HG02763 (cell line): ENCODE results near the gene PHC3.
"Not testable (repeated sequence)": the region's sequence is repeated elsewhere in the genome, so short reads cannot be mapped to it uniquely, and the experiment has no call there.

Experiments used
- ATAC-seq: cut with Tn5 transposase; IDR thresholded peaks from one replicate; pipeline ENCODE4 v1.9.1; 2021; ENCODE audit warnings: mild to moderate bottlenecking, moderate library complexity; ENCODE audit not compliant: unreplicated experiment

The PHC3 gene

DNA sequence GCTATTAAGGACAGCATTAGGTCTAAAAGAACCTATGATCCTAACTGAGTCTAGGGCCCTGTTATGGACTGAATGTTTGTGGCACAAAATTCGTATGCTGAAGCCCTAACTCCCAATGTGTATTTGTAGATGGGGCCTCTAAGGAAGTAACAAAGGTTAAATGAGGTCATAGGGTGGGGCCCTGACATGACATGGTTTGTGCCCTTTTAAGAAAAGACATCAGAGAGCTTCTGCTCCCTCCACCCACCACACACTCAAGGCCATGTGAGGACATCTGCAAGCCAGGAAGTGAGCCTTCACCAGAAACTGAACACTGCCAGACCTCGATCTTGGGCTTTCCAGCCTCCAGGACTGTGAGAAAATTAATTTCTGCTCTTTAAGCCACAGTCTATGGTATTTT is 49.2 kb downstream of the PHC3 start:
- ATAC-seq = no peak

DNA sequence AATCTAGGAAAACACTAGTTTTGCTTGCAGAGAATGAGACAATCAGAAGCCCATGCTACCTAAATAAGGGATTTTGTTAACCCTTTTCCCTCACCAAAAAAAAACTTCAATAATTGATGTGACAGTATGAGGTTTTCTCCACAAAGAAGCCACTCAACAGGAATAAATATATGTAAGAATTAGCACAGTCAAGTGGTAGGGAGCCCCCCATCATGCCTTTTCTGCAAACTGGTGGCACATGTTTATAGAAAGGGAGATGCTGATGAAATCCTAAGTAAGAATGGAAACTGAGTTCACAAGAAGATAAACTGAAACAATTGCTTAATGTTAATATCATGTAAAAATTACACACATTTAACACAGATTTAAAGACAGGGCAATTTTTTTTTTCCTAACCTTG is 51.0 kb downstream of the PHC3 start:
- ATAC-seq = no peak

DNA sequence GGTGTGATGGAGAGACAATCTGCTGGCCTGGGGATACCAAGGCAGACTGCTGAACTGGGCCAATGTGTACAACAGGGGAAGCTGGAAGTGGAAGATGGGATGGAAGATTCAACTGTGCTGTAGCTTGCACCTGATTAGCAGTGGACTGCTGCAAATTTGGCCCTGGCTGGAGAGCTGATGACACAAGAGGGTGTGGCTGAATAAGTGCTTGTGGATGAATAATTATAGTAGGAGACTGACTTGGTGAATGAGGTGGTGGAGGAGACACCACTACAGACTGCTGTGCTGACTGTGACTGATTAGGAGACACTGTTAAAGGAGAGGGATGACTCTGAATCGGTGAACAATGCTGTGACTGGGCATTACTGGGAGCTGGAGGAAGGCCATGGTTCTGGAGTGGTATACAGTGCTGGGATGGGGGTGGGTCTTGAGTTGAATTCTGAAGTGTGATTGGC is 52.5 kb downstream of the PHC3 start:
- ATAC-seq = peak; percentile 35

DNA sequence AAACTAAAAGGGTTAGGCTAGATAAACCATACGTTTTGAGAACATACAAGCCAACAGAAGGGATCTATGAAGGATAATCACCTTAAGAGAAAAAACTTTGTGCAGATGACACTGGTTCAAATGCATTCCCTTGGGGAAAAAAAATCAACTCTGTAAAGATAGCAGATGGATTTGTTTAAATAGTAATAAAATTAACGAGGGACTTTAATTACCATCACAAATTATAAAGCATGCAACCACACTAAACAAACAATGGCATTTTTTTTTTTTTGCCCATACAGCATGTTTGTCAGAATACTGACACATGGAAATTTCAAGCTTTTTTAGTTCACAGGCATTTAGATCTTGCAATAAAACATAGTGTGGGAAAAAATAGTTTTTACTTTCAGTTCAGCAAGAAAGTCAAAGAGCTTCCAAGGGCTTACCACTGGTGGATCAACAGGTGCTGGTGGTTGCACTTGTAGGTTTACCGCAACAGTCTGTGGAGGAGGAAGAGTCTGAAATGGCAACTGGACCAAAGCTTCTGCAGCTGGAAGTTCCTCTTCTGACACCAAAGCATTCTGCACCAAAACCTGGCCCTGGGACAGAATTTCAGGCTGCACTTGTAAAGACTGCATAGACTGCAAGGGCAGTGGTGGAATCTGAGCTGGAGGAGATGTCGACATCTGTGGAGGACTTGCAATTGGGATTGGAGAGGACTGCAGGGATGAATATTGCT is 53.1 kb downstream of the PHC3 start:
- ATAC-seq = peak; percentile 86

DNA sequence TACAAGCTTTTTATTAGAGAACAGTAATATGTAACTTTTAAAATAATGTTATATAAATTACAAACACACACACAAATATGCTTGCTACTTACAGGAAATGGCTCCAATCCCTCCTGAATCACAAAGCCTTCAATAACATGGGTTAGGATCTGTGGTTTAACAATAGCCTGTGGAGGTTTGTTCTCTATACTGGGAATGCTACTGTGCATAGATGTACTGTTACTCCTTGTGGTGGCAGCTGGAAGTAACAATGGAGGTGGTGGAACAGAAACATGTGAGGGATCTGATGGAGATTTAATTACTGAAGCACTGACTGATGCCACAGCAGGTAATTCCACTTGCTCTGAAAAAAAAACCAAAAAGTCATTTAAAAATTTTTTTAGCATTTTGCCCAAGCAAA is 64.4 kb downstream of the PHC3 start:
- ATAC-seq = no peak

DNA sequence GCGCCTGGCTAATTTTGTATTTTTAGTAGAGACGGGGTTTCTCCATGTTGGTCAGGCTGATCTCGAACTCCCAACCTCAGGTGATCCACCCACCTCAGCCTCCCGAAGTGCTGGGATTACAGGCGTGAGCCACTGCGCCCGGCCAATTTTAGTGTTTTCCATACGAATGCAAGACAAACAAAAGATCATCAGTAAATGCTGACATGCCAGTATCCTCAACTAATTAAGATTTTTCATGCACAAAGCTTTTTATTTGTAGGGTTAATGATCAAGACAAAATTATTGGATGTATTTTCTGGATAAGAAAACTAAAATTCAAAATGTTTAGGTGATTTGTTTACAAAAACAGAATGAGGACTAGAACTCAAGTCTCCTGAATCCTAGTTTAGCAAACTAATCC is 67.4 kb downstream of the PHC3 start:
- ATAC-seq = not testable (repeated sequence)

DNA sequence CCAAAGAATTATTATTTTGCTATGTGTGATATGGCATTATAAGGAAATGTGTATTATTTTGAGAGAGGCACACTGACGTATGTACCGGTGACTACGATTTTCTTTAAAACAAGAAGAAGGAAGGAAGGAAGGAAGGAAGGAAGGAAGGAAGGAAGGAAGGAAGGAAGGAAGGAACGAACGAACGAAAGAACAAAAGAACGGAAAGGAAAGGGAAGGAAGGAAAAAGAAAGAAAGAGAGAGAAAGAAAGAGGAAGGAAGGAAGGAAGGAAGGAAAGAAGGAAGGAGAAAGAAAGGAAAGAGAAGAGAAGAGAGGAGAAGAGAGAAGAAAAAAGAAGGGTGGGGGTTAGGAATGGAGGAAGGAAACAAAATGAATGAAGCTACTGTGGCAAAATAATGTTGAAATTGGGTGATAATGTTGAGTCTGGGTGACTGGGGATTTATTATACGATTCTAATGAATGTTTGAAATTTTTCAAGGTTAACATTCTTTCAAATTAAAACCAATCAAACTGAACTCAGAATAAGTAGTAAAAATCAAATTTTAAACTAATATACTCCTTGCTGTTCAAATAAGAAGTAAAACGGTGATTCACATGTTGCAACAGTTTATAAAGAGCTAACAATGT is 70.3 kb downstream of the PHC3 start:
- no peak for ATAC-seq

DNA sequence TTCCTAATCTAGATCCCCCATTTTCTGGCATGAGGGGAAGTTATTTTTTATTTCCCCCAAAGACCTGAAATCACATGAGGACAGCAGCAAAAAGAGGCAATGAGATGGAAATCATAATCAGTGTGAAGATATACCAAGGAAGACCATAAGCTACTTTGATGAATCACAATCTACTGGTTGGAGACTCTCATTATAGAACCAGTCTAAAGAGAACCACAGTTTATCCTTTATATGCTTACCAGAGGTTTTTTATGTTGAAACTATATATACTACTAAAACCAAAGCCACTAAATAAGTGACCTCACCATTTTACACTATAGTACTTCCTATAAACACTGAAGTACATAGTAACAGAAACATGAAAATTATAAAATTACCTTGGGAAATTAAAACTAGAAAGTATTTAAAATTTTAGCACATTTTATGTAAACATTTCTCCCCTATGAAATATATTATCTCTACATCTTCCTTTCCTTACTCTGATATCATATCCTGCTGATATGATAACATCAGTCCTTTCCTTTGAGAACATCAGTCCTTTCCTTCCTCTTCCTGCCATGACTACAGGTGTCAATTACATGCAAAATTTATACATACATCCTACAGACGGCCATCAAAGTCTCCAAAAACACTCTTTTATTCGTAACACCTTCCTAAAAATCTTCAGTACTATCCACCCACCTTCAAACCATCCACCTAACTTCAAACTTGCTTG is 71.8 kb downstream of the PHC3 start:
- no peak for ATAC-seq

DNA sequence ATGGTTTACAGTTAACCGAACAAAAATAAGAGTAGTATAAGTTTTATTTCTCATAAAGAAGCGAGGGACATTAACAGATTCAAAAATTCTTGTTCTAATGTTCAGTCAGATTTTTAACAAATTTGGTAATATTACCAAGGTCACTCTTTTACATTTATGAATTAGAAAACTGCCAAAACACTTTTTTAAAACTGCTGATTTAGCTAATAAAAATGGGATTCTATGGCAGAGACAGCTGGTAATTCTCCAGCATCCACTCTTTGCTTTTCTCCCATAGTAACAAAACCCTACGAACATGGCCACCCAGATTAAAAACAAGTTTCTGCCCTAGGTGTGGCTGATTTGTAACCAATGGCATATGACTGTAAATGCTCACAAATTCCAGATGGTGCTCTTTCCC is 72.6 kb downstream of the PHC3 start:
- no peak for ATAC-seq

DNA sequence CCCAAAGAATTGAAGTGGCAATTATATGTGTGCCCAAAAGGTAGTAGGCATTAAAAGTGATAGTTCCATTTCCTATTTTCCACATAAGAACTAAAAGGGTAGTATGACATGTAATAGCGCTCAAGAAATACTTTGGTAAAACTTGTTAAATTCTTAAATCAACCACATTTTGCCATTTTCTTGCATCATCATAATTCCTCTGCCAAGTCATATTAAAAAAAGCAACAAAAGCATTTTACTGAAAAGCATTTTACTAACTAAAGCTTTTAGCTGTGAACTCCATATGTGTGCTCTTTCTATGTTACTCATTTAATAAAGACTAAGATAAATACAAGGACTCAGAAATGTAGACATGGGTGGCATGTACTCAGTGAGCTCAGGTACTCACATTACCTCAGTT is 73.6 kb downstream of the PHC3 start:
- no peak for ATAC-seq

DNA sequence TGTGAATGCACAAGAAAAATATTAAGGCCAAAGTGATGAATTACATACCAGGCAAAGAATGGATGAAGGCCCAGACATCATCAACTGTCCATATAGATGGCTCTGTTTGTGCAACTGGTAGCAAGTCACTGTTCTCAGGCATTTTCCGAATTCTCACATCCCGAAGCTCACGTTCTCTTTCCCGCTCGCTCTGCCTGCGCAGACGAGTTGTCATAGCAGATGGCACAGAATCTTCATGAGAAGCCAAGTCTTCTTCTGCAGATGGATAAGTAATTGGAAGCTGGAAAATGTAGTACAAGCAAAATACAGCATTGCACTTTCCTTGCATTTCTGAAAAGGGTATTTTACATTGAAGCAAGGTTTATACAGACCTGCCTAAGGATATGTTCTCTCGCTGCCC is 79.1 kb downstream of the PHC3 start:
- no peak for ATAC-seq

DNA sequence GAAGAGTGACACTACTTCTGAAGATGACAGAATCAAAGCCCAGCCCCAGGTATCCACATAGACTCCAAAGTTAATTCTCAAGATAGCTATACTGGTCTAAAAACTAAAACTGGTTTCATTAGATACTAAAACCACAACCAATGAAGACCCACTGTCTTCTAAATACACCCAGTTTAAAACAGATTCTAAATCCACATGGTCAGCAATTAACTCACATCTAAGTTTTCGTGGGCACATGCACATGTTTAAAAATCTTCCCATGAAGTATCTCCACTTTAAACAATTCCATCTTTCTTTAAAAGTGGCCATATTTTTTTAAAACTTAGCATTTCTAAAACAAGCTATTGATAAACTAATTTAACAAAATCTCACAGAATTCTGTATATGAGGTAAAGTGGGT is 80.6 kb downstream of the PHC3 start:
- no peak for ATAC-seq

DNA sequence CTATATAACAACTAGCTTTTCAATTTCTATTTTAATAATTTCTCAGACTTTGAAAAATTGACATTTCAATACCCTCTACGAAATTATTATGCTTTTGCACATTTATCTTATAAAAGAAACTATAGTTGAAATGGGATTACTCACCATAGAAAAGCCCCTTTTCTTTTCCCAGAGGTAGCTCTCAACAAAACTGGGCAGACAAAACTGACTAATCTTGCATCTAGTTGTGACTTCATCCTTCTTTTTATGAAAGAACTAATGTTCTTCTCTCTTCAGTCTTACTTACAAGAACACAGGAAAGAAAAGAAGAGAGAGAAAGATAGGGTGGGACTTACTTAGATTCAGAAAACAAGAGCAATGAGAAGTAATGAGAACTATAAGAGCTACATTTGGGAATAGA is 82.8 kb downstream of the PHC3 start:
- no peak for ATAC-seq

DNA sequence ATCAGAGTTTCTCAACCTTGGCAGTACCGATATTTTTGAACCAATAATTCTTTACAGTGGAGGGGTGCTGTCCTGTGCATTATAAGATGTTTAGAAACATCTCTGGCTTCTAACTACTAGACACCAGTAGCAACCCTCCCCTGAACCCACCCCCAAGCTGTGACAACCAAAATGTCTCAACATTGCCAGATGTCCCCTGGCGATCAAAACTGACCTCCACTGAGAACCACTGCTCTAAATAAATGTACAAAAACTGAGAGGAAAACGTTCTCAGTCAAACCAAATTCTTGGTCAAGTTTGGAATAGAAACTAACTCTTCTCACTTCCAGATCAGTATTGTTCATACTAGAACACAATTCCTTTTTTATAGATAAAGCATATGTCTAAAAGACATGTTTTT is 85.2 kb downstream of the PHC3 start:
- ATAC-seq = no peak

DNA sequence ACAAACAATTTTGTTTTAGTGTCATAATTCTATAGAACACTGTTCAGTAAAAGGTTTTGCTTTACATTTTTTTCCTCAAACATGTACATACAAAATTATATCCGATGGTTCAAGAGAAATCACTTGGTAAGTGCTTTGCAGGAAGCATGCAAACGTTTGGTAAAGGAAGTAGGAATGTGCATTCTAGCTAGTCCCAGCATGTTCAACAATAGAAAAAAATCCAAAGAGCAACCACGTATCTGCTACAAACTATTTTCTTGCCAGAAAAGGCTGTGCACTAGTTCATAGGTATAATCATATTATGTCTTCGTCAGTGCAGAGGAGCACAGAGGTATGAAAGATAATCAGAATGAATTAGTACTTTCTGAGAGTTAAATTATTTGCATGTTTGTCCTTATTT is 85.8 kb downstream of the PHC3 start:
- no peak for ATAC-seq

DNA sequence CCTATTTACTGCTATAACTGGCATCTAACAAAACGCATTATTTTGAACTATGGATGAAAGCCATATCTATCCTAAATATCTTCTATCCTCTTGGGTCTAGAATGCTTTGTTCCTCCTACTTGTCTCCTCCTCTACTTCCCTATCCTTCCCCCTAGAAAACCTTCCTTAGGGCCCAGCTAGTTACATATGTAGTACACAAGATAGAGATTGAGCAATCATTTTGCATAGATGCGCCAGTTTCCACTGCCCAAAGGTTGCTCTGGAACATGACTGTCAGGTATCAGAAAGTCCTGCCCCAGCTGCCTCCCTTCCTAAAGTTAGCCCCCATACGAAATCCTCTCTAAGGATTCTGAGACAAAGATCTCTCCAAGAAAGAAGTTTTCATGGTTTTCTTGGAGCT is 88.6 kb downstream of the PHC3 start:
- no peak for ATAC-seq

DNA sequence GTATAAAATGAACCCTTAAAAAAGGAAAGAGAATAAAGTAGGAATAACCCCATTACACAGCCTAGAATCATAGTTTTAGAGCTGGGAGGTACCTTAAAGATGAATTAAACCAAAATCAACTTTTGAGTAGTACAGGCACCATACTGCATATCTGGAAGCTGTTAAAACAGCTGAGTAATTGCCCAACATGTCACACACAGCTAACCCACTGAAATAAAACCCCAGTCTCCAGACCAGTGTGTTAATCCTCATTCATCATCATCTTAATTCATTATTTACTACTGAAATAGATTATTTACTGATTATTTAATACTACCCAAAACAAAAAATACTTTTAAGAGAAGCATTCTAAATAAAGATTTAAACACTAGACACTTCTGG is 90.9 kb downstream of the PHC3 start:
- no peak for ATAC-seq

DNA sequence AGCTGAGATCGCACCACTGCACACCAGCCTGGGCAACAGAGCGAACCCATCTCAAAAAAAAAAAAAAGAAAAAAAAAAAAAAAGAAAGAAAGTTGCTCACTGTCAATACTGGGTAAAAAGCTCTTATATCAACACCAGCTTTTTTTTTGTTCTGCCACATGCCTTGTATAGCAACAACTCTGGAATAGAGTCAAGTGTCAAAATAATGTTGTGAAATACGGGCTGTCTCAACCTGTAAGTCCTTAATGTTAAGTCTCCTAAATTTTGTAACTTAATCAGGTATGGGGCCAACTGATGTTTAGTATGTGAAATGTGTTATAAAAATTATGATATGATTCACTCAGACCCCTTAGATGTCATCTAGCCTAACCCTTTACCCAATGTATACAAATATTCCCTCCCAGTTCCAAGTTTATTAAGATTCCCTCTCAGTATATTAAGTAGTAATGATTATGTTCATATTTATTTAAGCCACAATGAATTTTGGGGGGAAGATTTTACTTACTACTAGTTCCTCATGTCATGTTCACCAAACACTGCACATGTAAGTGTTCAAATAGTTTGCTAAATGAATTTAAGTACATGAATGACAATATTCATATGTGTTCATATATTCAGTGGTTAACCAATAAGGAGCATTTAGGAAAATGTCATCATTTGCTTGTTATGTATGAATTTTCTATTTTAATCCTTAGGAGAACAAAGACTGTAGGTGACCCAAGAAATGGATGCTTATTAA is 91.5 kb downstream of the PHC3 start:
- no peak for ATAC-seq

DNA sequence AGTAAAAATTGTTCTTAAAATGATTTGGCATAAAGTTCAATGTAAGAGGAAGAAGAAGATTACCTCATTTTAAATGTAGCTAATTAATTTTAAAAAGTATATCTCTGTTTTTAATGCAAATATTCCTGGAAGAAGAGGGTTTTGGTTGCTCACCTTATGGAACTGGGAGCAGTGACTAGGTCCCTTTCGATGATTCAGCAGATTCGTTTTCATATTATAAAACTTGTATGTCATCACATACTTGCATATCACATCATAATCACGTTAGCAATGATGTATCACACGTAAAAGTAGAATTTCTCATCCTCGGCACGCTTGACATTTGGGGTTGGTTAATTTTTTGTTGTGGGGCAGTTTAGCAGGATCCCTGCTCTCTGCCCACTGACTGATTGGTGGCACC is 96.1 kb downstream of the PHC3 start:
- no peak for ATAC-seq

DNA sequence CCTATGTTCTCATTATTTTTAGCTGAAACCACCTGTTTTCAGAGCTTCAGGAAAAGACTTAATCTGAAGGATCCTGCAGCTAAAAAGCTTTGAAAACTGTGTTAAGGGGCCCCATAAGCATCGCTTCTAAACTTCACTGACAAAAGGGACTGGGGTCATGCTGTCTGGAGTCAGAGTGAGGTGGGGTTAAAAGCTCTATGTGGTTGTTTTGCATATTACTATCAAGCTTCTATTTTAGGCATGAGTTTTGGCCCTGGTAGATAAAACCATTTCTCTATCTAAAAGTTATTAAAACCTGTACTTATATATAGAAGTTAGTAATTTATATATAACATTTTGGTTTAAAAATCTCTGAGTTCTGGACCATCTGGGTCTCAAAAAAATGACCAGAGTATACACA is 98.2 kb downstream of the PHC3 start:
- no peak for ATAC-seq

DNA sequence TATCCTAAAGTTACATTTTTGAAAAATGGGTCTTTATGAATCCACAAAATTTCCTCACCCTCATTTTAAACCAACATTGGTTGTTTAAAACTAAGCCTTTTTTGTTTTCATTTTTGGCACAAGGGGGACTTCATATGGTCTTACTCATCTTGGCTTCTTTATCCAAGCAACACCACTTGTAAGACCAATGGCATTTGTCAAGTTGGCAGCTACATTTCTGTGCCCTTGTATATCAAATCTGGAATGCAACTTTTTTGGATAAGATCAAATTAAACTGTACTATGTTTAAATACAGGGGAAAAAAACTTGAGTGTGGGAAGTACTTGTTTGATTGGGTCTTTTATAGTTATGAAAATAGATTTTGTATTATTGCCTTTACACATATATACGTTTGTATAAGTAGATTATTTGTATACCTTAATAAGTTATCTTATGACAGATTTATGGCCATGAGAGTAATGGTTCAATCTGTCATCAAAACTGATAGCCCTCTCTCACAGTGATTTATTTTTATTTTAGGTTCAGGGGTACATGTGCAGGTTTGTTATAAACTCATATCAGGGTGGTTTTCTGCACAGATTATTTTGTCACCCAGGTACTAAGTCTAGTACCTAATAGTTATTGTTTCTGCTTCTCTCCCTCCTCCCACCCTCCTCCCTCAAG is 100.3 kb downstream of the PHC3 start:
- ATAC-seq = no peak
